ENCODE measurements around the gene GABRA4. TPM values are rescaled to one million over a fixed set of nuclear protein-coding genes. Genes with fewer than 3 reads are reported as not detected.

Gene GABRA4
- total and polyA plus RNA-seq, 2 donors (not counting 1 experiment from before 2014, with no cell fraction given): not detected

- no peak overlapping the region for H2AFZ ChIP-seq (ENCODE audit: insufficient read depth, low read depth, low read length, poor library complexity, severe bottlenecking)
- 17% methylated on average over 1 of the region's 9 CpGs for WGBS (ENCODE audit: insufficient coverage)
- H3K79me2 ChIP-seq (ENCODE audit: control insufficient read depth, insufficient read depth, low read length): no peaks in the 10 kb centered on the region
- H3K9me3 ChIP-seq (ENCODE audit: control extremely low read depth in 1 of 3, control insufficient read depth in 2 of 3, insufficient read depth in 1 of 3, low read length in 2 of 3): peaks cover 0 to 12% (median 0%) of the 10 kb centered on the region in 3 donors
- peaks cover 3 to 6% of the 10 kb centered on the region in 2 donors for H3K4me1 ChIP-seq (ENCODE audit: control insufficient read depth in 2 of 2, insufficient read depth in 2 of 2, low read length in 2 of 2)
- Mint-ChIP-seq H3K4me1 (peaks cover 3% of the 10 kb centered on the region), H3K27ac (no peak overlapping the region), H3K9me3 (ENCODE audit: insufficient read depth) (no peaks in the 10 kb centered on the region), H3K27me3 (peaks cover 48% of the 10 kb centered on the region), H3K4me3 (no peak overlapping the region)
- no peak overlapping the region for H3K4me2 ChIP-seq (replicated peaks; ENCODE audit: low read depth, low read length, poor library complexity, severe bottlenecking)
- no peaks in the 10 kb centered on the region for H4K20me1 ChIP-seq (ENCODE audit: control insufficient read depth, insufficient read depth, low read length, poor library complexity, severe bottlenecking)
- no peak overlapping the region for H3K9ac ChIP-seq (ENCODE audit: low read length)
- H3K36me3 ChIP-seq (replicated peaks in 1 of 2; ENCODE audit: control extremely low read depth in 1 of 2, control insufficient read depth in 1 of 2, extremely low read depth in 1 of 2, insufficient read depth in 2 of 2, low read length in 1 of 2): no peaks in the 10 kb centered on the region
- H3K27me3 ChIP-seq (replicated peaks in 1 of 4; ENCODE audit: control extremely low read depth in 1 of 4, control insufficient read depth in 3 of 4, insufficient read depth in 4 of 4, low read length in 3 of 4): peaks cover 0 to 24% (median 11%) of the 10 kb centered on the region in 4 experiments
- no peak for TF ChIP-seq EZH2 (IDR thresholded peaks at IDR 0.05; ENCODE audit: borderline replicate concordance, insufficient read depth, low read depth, low read length, poor library complexity, severe bottlenecking)
- TF ChIP-seq, protein P1, sequence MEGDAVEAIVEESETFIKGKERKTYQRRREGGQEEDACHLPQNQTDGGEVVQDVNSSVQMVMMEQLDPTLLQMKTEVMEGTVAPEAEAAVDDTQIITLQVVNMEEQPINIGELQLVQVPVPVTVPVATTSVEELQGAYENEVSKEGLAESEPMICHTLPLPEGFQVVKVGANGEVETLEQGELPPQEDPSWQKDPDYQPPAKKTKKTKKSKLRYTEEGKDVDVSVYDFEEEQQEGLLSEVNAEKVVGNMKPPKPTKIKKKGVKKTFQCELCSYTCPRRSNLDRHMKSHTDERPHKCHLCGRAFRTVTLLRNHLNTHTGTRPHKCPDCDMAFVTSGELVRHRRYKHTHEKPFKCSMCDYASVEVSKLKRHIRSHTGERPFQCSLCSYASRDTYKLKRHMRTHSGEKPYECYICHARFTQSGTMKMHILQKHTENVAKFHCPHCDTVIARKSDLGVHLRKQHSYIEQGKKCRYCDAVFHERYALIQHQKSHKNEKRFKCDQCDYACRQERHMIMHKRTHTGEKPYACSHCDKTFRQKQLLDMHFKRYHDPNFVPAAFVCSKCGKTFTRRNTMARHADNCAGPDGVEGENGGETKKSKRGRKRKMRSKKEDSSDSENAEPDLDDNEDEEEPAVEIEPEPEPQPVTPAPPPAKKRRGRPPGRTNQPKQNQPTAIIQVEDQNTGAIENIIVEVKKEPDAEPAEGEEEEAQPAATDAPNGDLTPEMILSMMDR (IDR thresholded peaks at IDR 0.05): no peak
- DNase-seq (no peak), ATAC-seq (ENCODE audit: low read depth) (no peak)
- ChIA-PET POLR2A (no interaction called here), CTCF (no interaction called here)
- H3K27ac ChIP-seq (ENCODE audit: low read length in 2 of 2): no peak overlapping the region
- H3K4me3 ChIP-seq (ENCODE audit: control extremely low read depth in 1 of 5, extremely low read depth in 1 of 5, insufficient read depth in 1 of 5, low read depth in 2 of 5, low read length in 4 of 5): no peak overlapping the region
- intact Hi-C loops (cut with micrococcal nuclease): no loop called here
Observed at GRCh38 chr4:46992338-46992737, 1.0 kb downstream of the GABRA4 start.

- intact Hi-C loops (cut with micrococcal nuclease): no loop called here
- CTCF ChIA-PET: no interaction called here
- no peaks in the 10 kb centered on the region for H3K4me1 Mint-ChIP-seq
- H3K9me3 Mint-ChIP-seq (ENCODE audit: insufficient read depth): no peaks in the 10 kb centered on the region
- Histone ChIP-seq H3K36me3 (replicated peaks in 1 of 2; ENCODE audit: control extremely low read depth in 1 of 2, control insufficient read depth in 1 of 2, extremely low read depth in 1 of 2, insufficient read depth in 2 of 2, low read length in 1 of 2) (no peaks in the 10 kb centered on the region), H3K79me2 (ENCODE audit: control insufficient read depth, insufficient read depth, low read length) (no peaks in the 10 kb centered on the region), H3K9ac (ENCODE audit: low read length) (no peak overlapping the region), H3K4me2 (replicated peaks; ENCODE audit: low read depth, low read length, poor library complexity, severe bottlenecking) (no peak overlapping the region), H3K4me3 (ENCODE audit: control extremely low read depth in 1 of 5, extremely low read depth in 1 of 5, insufficient read depth in 1 of 5, low read depth in 2 of 5, low read length in 4 of 5) (no peak overlapping the region), H4K20me1 (ENCODE audit: control insufficient read depth, insufficient read depth, low read length, poor library complexity, severe bottlenecking) (no peaks in the 10 kb centered on the region), H3K27ac (ENCODE audit: low read length in 2 of 2) (no peak overlapping the region), H3K4me1 (ENCODE audit: control insufficient read depth in 2 of 2, insufficient read depth in 2 of 2, low read length in 2 of 2) (no peaks in the 10 kb centered on the region), H3K27me3 (replicated peaks in 1 of 4; ENCODE audit: control extremely low read depth in 1 of 4, control insufficient read depth in 3 of 4, insufficient read depth in 4 of 4, low read length in 3 of 4) (peaks cover 0 to 7% (median 2%) of the 10 kb centered on the region in 4 experiments), H2AFZ (ENCODE audit: insufficient read depth, low read depth, low read length, poor library complexity, severe bottlenecking) (no peak overlapping the region), H3K9me3 (ENCODE audit: control extremely low read depth in 1 of 3, control insufficient read depth in 2 of 3, insufficient read depth in 1 of 3, low read length in 2 of 3) (no peaks in the 10 kb centered on the region)
- H3K27ac Mint-ChIP-seq: no peak overlapping the region
- H3K4me3 Mint-ChIP-seq: no peak overlapping the region
- peaks cover 19% of the 10 kb centered on the region for H3K27me3 Mint-ChIP-seq
- DNase-seq (no peak), ATAC-seq (ENCODE audit: low read depth) (no peak)
- TF ChIP-seq EZH2 (IDR thresholded peaks at IDR 0.05; ENCODE audit: borderline replicate concordance, insufficient read depth, low read depth, low read length, poor library complexity, severe bottlenecking): no peak
- TF ChIP-seq, protein P1 (IDR thresholded peaks at IDR 0.05): no peak
- 42% methylated on average over 2 of the region's 3 CpGs for WGBS (ENCODE audit: insufficient coverage)
- POLR2A ChIA-PET: no interaction called here
Observed at GRCh38 chr4:46986922-46987638, 6.3 kb downstream of the GABRA4 start.
